ENCODE measurements around the gene ADIG.

Gene ADIG

GRCh38 chr20:38633577-38634093 lies 52.6 kb downstream of the ADIG start:
- DNase-seq, result peak; percentile 61 to 78 (median 76)

- peak in 3 of 4 experiments; percentile 27 to 47 (median 32) for DNase-seq
Observed at GRCh38 chr20:38635721-38636288, 54.8 kb downstream of the ADIG start.

Data from suppressor macrophage (primary cell).